Kidney (tissue), 14 donors: ENCODE data around the gene PARP2. TPM values are rescaled to one million over a fixed set of nuclear protein-coding genes. Genes with fewer than 3 reads are reported as not detected.

Experiments used
- DNase-seq, 5 donors: peaks; one replicate each; pipeline ENCODE4 v3.0.0-alpha.2; 2013 to 2020
- FAIRE-seq: peaks from 2 replicates; lab custom pipeline; 2012; peaks lifted over from hg19 to GRCh38; lab: Jason Lieb, UNC
- H3K27ac ChIP-seq, 2 donors: one replicate each; pipeline ENCODE4 v1.7.0; 2013; ENCODE audit warnings: low read depth in 2 of 2, low read length in 2 of 2, inconsistent platforms in 1 of 2
- H3K27me3 ChIP-seq: one replicate; pipeline ENCODE4 v1.7.1; 2013; ENCODE audit warnings: low read length, inconsistent platforms; ENCODE audit not compliant: control insufficient read depth, insufficient read depth
- H3K36me3 ChIP-seq, 3 donors: one replicate each; pipeline versions ENCODE4 v1.7.0 to v1.7.1; 2013; ENCODE audit warnings: low read length in 3 of 3, control low read depth in 1 of 3, inconsistent platforms in 1 of 3; ENCODE audit not compliant: insufficient read depth in 3 of 3, control insufficient read depth in 2 of 3
- H3K4me1 ChIP-seq, 3 donors: one replicate each; pipeline versions ENCODE4 v1.7.0 to v1.7.1; 2013; ENCODE audit warnings: low read length in 3 of 3, inconsistent platforms in 1 of 3, low read depth in 1 of 3; ENCODE audit not compliant: control insufficient read depth in 2 of 3, insufficient read depth in 2 of 3
- H3K4me3 ChIP-seq, 3 donors: one replicate each; pipeline versions ENCODE4 v1.7.0 to v1.8.1; 2013; ENCODE audit warnings: low read length in 3 of 3, control low read depth in 1 of 3, inconsistent platforms in 1 of 3
- H3K9ac ChIP-seq, 3 donors: one replicate each; pipeline versions ENCODE4 v1.7.0 to v1.7.1; 2013; ENCODE audit warnings: low read length in 3 of 3, control low read depth in 1 of 3, inconsistent platforms in 1 of 3
- H3K9me3 ChIP-seq, 3 donors: one replicate each; pipeline versions ENCODE4 v1.7.0 to v1.7.1; 2013; ENCODE audit warnings: low read length in 3 of 3, control low read depth in 1 of 3, inconsistent platforms in 1 of 3; ENCODE audit not compliant: control insufficient read depth in 2 of 3, insufficient read depth in 1 of 3
- CTCF ChIP-seq: IDR thresholded peaks from 3 replicates; pipeline ENCODE4 v1.5.1; 2012; ENCODE audit warnings: mild to moderate bottlenecking, moderate library complexity, borderline replicate concordance; ENCODE audit not compliant: insufficient read depth; ENCODE audit errors: extremely low read depth
- intact Hi-C: fragments of 100-400 bp; cut with DNase I; formaldehyde crosslinking; loops from one replicate; pipeline ENCODE4 v1.11.1; 2022
- polyA plus RNA-seq: library from polyadenylated mRNA; stranded (reverse); fragments of 350-450 nt; fragmentation: Illumina TruSeq; extraction: RNeasy Lipid Tissue Mini Kit (QIAGEN cat#74804); gene quantifications from one replicate; pipeline ENCODE4 v1.2.3, GENCODE V29; 2014; ENCODE audit warnings: low read depth, low replicate concordance; ENCODE audit not compliant: insufficient read depth
- total RNA-seq: library from RNA; stranded (reverse); fragmentation: NEBNext Ultra II Directional; extraction: Animal tissue kit (Norgen Biotek cat#: 25700); gene quantifications from one replicate; pipeline ENCODE4 v1.2.1, GENCODE V29; 2021
- donor health status: control.
- donor health status: control.
- donor health status: control.
- donor health status: control.
- donor health status: control.
- donor health status: DM: yes; HTN: yes; CAD: no.
- donor health status: Normal renal cell carcinoma (clear cell type).

Gene PARP2
- total and polyA plus RNA-seq, 2 donors from 2014 or later: 14.4 to 18.4 TPM

DNA sequence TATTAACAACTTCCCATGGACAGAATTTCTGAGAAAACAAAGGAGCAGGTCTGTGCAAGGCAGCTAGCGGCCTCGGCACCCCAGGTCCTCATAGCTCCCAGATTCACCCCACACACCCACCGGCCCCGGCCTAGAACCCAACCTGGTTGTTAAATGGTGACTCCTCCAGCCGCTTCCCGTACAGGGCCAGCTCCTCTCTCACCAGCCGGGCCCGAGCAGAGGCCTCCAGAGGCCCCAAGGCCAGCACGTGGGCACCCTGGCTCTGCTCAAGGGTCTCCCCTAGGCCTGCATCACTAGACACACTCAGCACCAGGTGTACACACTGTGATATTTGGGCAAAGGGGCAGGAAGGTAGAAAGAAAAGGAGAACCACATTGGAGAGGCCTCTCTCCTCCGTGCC is 39.6 kb downstream of the PARP2 start:
- intact Hi-C loops: no loop called here
- no peak for DNase-seq
- FAIRE-seq: no peak
- Histone ChIP-seq H3K4me3 (no peak overlapping the region), H3K27me3 (no peaks in the 10 kb centered on the region), H3K4me1 (no peaks in the 10 kb centered on the region), H3K9me3 (no peaks in the 10 kb centered on the region), H3K27ac (no peak overlapping the region), H3K9ac (no peak overlapping the region), H3K36me3 (peaks cover 0 to 84% (median 61%) of the 10 kb centered on the region in 3 donors)
- TF ChIP-seq CTCF: no peak

GRCh38 chr14:20383636-20384035 is 40.2 kb downstream of the PARP2 start:
- no peaks in the 10 kb centered on the region for H3K9me3 ChIP-seq
- no peak for DNase-seq
- intact Hi-C loops: no loop called here
- H3K27ac ChIP-seq: no peak overlapping the region
- no peak overlapping the region for H3K4me3 ChIP-seq
- no peak for TF ChIP-seq CTCF
- H3K4me1 ChIP-seq: no peaks in the 10 kb centered on the region
- H3K9ac ChIP-seq: no peak overlapping the region
- FAIRE-seq: no peak
- no peaks in the 10 kb centered on the region for H3K27me3 ChIP-seq
- peaks cover 0 to 84% (median 58%) of the 10 kb centered on the region in 3 donors for H3K36me3 ChIP-seq

GRCh38 chr14:20384321-20384720 is 40.9 kb downstream of the PARP2 start:
- no peaks in the 10 kb centered on the region for H3K27me3 ChIP-seq
- H3K4me3 ChIP-seq: no peak overlapping the region
- H3K27ac ChIP-seq: no peak overlapping the region
- TF ChIP-seq CTCF: no peak
- H3K4me1 ChIP-seq: no peaks in the 10 kb centered on the region
- FAIRE-seq (no peak), DNase-seq (no peak)
- H3K9ac ChIP-seq: no peak overlapping the region
- H3K9me3 ChIP-seq: no peaks in the 10 kb centered on the region
- peaks cover 3 to 83% (median 58%) of the 10 kb centered on the region in 3 donors for H3K36me3 ChIP-seq
- intact Hi-C loops: no loop called here

GRCh38 chr14:20384886-20385285 is 41.5 kb downstream of the PARP2 start:
- Histone ChIP-seq H3K9ac (no peak overlapping the region), H3K9me3 (no peaks in the 10 kb centered on the region), H3K27ac (no peak overlapping the region), H3K4me3 (no peak overlapping the region), H3K27me3 (no peaks in the 10 kb centered on the region), H3K4me1 (no peaks in the 10 kb centered on the region), H3K36me3 (peaks cover 6 to 82% (median 56%) of the 10 kb centered on the region in 3 donors)
- no peak for TF ChIP-seq CTCF
- DNase-seq: no peak
- FAIRE-seq: no peak
- intact Hi-C loops: no loop called here
